Sigmoid colon (tissue), 7 donors: ENCODE measurements around the gene ING4. TPM values are rescaled to one million over a fixed set of nuclear protein-coding genes. Genes with fewer than 3 reads are reported as not detected.

Source experiments
- DNase-seq: peaks from one replicate; pipeline ENCODE4 v3.0.0-alpha.2; 2019
- H3K27ac ChIP-seq, 4 donors: fragments of 200-600 bp; sonication (generic); one replicate each; pipeline ENCODE4 v1.5.1; 2016 to 2019; ENCODE audit warnings: mild to moderate bottlenecking in 1 of 4
- H3K27me3 ChIP-seq, 3 donors: fragments of 200-600 bp; sonication (generic); one replicate each; pipeline ENCODE4 v1.5.1; 2019; ENCODE audit warnings: mild to moderate bottlenecking in 1 of 3
- H3K36me3 ChIP-seq, 4 donors: fragments of 200-600 bp; sonication (generic); one replicate each; pipeline ENCODE4 v1.5.1; 2016 to 2019
- H3K4me1 ChIP-seq, 4 donors: fragments of 200-600 bp; sonication (generic); one replicate each; pipeline ENCODE4 v1.5.1; 2017 to 2019
- H3K4me3 ChIP-seq, 4 donors: fragments of 200-600 bp; sonication (generic); one replicate each; pipeline ENCODE4 v1.5.1; 2017 to 2019; ENCODE audit warnings: mild to moderate bottlenecking in 2 of 4, moderate library complexity in 1 of 4
- H3K9me3 ChIP-seq, 4 donors: fragments of 200-600 bp in 3 of 4; sonication (generic) in 3 of 4; one replicate each; pipeline versions ENCODE4 v1.5.1 to v1.6.1; 2013 to 2019
- CTCF ChIP-seq, 4 experiments: fragments of 450-650 bp in 3 of 4; fragments of 200-600 bp in 1 of 4; IDR thresholded peaks; one replicate each; pipeline ENCODE4 v1.5.1; 2016 to 2019; ENCODE audit warnings: antibody characterized with exemption in 4 of 4, mild to moderate bottlenecking in 3 of 4, moderate library complexity in 2 of 4
- EP300 ChIP-seq, 4 donors: sonication (generic); formaldehyde crosslinking; IDR thresholded peaks; one replicate each; pipeline ENCODE4 v1.6.1; 2017; ENCODE audit warnings: antibody characterized with exemption in 4 of 4
- POLR2A ChIP-seq, 2 donors: fragments of 450-650 bp; IDR thresholded peaks; one replicate each; pipeline ENCODE4 v1.6.1; 2016; ENCODE audit warnings: antibody characterized with exemption in 2 of 2, mild to moderate bottlenecking in 2 of 2, moderate library complexity in 2 of 2
- POLR2AphosphoS5 ChIP-seq, 4 donors: sonication (generic); formaldehyde crosslinking; IDR thresholded peaks; one replicate each; pipeline ENCODE4 v1.6.1; 2017; ENCODE audit warnings: antibody characterized with exemption in 4 of 4
- WGBS, 2 donors: extraction: QIAGEN DNeasy Blood & Tissue Kit; methylation state at CpG; one replicate each; pipeline ENCODE4 v1.1.7; 2013; 5-methylcytosine and 5-hydroxymethylcytosine counted together
- intact Hi-C: fragments of 100-400 bp; cut with DNase I; formaldehyde crosslinking; loops from one replicate; pipeline ENCODE4 v1.15.1; 2023
- polyA plus RNA-seq, 3 donors: library from polyadenylated mRNA; stranded (reverse); fragments of 200-250 nt; gene quantifications; one replicate each; pipeline ENCODE4 v1.2.3, GENCODE V29; 2013
- total RNA-seq, 4 donors: library from RNA; depleted of rRNA; stranded (reverse); fragments of >200 nt; gene quantifications; one replicate each; pipeline ENCODE4 v1.1.0, GENCODE V29; 2016
- donor health status: healthy with polysubstance abuse.
- donor health status: Bipolar disorder and iron deficiency.
- donor health status: healthy.

Gene ING4
- total and polyA plus RNA-seq, 7 donors = 37.8 to 85.9 (median 59.5) TPM

GRCh38 chr12:6646276-6647082, 16.4 kb downstream of the ING4 start:
- H3K27ac ChIP-seq = peak overlapping the region; percentile 50 to 74 (median 67)
- TF ChIP-seq EP300 (IDR thresholded peaks at IDR 0.05) = no peak
- TF ChIP-seq POLR2AphosphoS5 (IDR thresholded peaks at IDR 0.05) = no peak
- TF ChIP-seq CTCF (IDR thresholded peaks at IDR 0.05) = no peak
- TF ChIP-seq POLR2A (IDR thresholded peaks at IDR 0.05) = no peak
- intact Hi-C loops = loop anchor here (2.0 kb wide), 1 partner anchor 28 kb away; no protein-coding TSS in a partner anchor
- H3K4me1 ChIP-seq = peaks cover 0 to 14% (median 3%) of the 10 kb centered on the region in 4 donors
- no peaks in the 10 kb centered on the region for H3K27me3 ChIP-seq
- 62 to 66% methylated on average over 28 of the region's 28 CpGs for WGBS, 2 donors
- DNase-seq = peak; percentile 70
- H3K36me3 ChIP-seq = peaks cover 7 to 26% (median 14%) of the 10 kb centered on the region in 4 donors
- H3K4me3 ChIP-seq = peak overlapping the region; percentile 38 to 63 (median 54)
- H3K9me3 ChIP-seq = no peaks in the 10 kb centered on the region

- intact Hi-C loops = no loop called here
- DNase-seq = no peak
- Histone ChIP-seq H3K27me3 (no peaks in the 10 kb centered on the region), H3K4me1 (peaks cover 0 to 14% (median 3%) of the 10 kb centered on the region in 4 donors), H3K4me3 (no peak overlapping the region), H3K27ac (peak overlapping the region in 1 of 4 donors; percentile 28), H3K36me3 (peaks cover 0 to 10% (median under 1%) of the 10 kb centered on the region in 4 donors), H3K9me3 (no peaks in the 10 kb centered on the region)
- TF ChIP-seq POLR2A (IDR thresholded peaks at IDR 0.05) (no peak), CTCF (IDR thresholded peaks at IDR 0.05) (peak in 1 of 4 experiments; percentile 17), EP300 (IDR thresholded peaks at IDR 0.05) (no peak), POLR2AphosphoS5 (IDR thresholded peaks at IDR 0.05) (no peak)
- 8 to 49% methylated on average over 5 of the region's 5 CpGs for WGBS, 2 donors
These were observed 18.0 kb downstream of the ING4 start for GRCh38 chr12:6644903-6645302.

- peaks cover 0 to 14% (median 3%) of the 10 kb centered on the region in 4 donors for H3K4me1 ChIP-seq
- H3K36me3 ChIP-seq = peaks cover 0 to 4% (median 0%) of the 10 kb centered on the region in 4 donors
- TF ChIP-seq EP300 (IDR thresholded peaks at IDR 0.05) = no peak
- TF ChIP-seq POLR2AphosphoS5 (IDR thresholded peaks at IDR 0.05) = peak in 1 of 4 donors; percentile 18
- TF ChIP-seq POLR2A (IDR thresholded peaks at IDR 0.05) = no peak
- H3K9me3 ChIP-seq = no peaks in the 10 kb centered on the region
- no peak overlapping the region for H3K4me3 ChIP-seq
- no peaks in the 10 kb centered on the region for H3K27me3 ChIP-seq
- peak overlapping the region in 1 of 4 donors; percentile 28 for H3K27ac ChIP-seq
- intact Hi-C loops = no loop called here
- 52 to 84% methylated on average over 6 of the region's 6 CpGs for WGBS, 2 donors
- no peak for DNase-seq
These were observed 18.7 kb downstream of the ING4 start for GRCh38 chr12:6644257-6644596.

GRCh38 chr12:6643569-6644256, 19.2 kb downstream of the ING4 start:
- peaks cover 0 to 4% (median 0%) of the 10 kb centered on the region in 4 donors for H3K36me3 ChIP-seq
- peak overlapping the region in 1 of 4 donors; percentile 28 for H3K27ac ChIP-seq
- no peaks in the 10 kb centered on the region for H3K27me3 ChIP-seq
- 70 to 83% methylated on average over 6 of the region's 6 CpGs for WGBS, 2 donors
- DNase-seq = no peak
- H3K4me1 ChIP-seq = peaks cover 0 to 14% (median 3%) of the 10 kb centered on the region in 4 donors
- TF ChIP-seq CTCF (IDR thresholded peaks at IDR 0.05) (no peak), EP300 (IDR thresholded peaks at IDR 0.05) (no peak), POLR2A (IDR thresholded peaks at IDR 0.05) (no peak), POLR2AphosphoS5 (IDR thresholded peaks at IDR 0.05) (no peak)
- H3K9me3 ChIP-seq = no peaks in the 10 kb centered on the region
- intact Hi-C loops = no loop called here
- H3K4me3 ChIP-seq = no peak overlapping the region

GRCh38 chr12:6641131-6641530, 21.8 kb downstream of the ING4 start:
- H3K27ac ChIP-seq = no peak overlapping the region
- TF ChIP-seq EP300 (IDR thresholded peaks at IDR 0.05) (no peak), POLR2AphosphoS5 (IDR thresholded peaks at IDR 0.05) (no peak), POLR2A (IDR thresholded peaks at IDR 0.05) (no peak), CTCF (IDR thresholded peaks at IDR 0.05) (no peak)
- intact Hi-C loops = no loop called here
- H3K4me3 ChIP-seq = no peak overlapping the region
- no peaks in the 10 kb centered on the region for H3K36me3 ChIP-seq
- DNase-seq = no peak
- H3K4me1 ChIP-seq = no peaks in the 10 kb centered on the region
- 81 to 82% methylated on average over 4 of the region's 4 CpGs for WGBS, 2 donors
- no peaks in the 10 kb centered on the region for H3K27me3 ChIP-seq
- no peaks in the 10 kb centered on the region for H3K9me3 ChIP-seq
